CD4-positive, alpha-beta T cell (primary cell): ENCODE data around the gene PEAR1. TPM values are rescaled to one million over a fixed set of nuclear protein-coding genes. Genes with fewer than 3 reads are reported as not detected.

ENCODE experiments used
- ATAC-seq: fragments of 200-7000 bp; cut with Tn5 transposase; one replicate; pipeline ENCODE4 v1.10.0; 2022; ENCODE audit warnings: mild to moderate bottlenecking; ENCODE audit not compliant: poor library complexity
- CTCF ChIA-PET: fragments of 350-600 bp; sonication (Branson Sonifier 250); formaldehyde crosslinking; loops from one replicate; lab custom pipeline; 2021; ENCODE audit warnings: antibody characterized with exemption, inconsistent platforms; lab: Charles Lee
- POLR2A ChIA-PET: fragments of 350-600 bp; sonication (Branson Sonifier 250); formaldehyde crosslinking; loops from one replicate; lab custom pipeline; 2021; ENCODE audit warnings: antibody characterized with exemption, inconsistent platforms; lab: Charles Lee
- DNase-seq, 14 experiments: peaks; one replicate each; pipeline ENCODE4 v3.0.0-alpha.2; 2013 to 2020; ENCODE audit warnings: mixed read lengths in 2 of 14
- H3K27ac ChIP-seq, 2 donors: one replicate each; pipeline versions ENCODE4 v1.5.1 to v1.7.0; 2013; ENCODE audit warnings: low read length in 2 of 2, low read depth in 1 of 2, mild to moderate bottlenecking in 1 of 2
- H3K27me3 ChIP-seq, 2 experiments: 1 replicate in 1 of 2; 2 replicates in 1 of 2; pipeline versions ENCODE4 v1.6.1 to v1.7.0; 2013; ENCODE audit warnings: low read length in 2 of 2, control low read depth in 1 of 2, mild to moderate bottlenecking in 1 of 2, moderate library complexity in 1 of 2; ENCODE audit not compliant: insufficient read depth in 2 of 2, control insufficient read depth in 1 of 2
- H3K36me3 ChIP-seq: one replicate; pipeline ENCODE4 v1.6.1; 2013; ENCODE audit warnings: low read length, control low read depth; ENCODE audit not compliant: insufficient read depth
- H3K4me1 ChIP-seq: one replicate; pipeline ENCODE4 v1.6.1; 2013; ENCODE audit warnings: low read length, control low read depth; ENCODE audit not compliant: insufficient read depth
- H3K4me3 ChIP-seq: one replicate; pipeline ENCODE4 v1.5.1; 2013; ENCODE audit warnings: mild to moderate bottlenecking, low read length, moderate library complexity
- H3K9me3 ChIP-seq, 2 experiments: 1 replicate in 1 of 2; 2 replicates in 1 of 2; pipeline versions ENCODE4 v1.6.1 to v1.7.0; 2013; ENCODE audit warnings: low read length in 2 of 2, mild to moderate bottlenecking in 2 of 2, control low read depth in 1 of 2, moderate library complexity in 1 of 2; ENCODE audit not compliant: control insufficient read depth in 1 of 2, insufficient read depth in 1 of 2
- H3K27ac Mint-ChIP-seq: one replicate; pipeline ENCODE4 v1.8.0; 2020; ENCODE audit warnings: mixed read lengths
- H3K27me3 Mint-ChIP-seq: one replicate; pipeline ENCODE4 v1.8.0; 2021; ENCODE audit warnings: mixed read lengths
- H3K36me3 Mint-ChIP-seq: one replicate; pipeline ENCODE4 v1.8.0; 2021; ENCODE audit warnings: low read depth, mixed read lengths
- H3K4me1 Mint-ChIP-seq: one replicate; pipeline ENCODE4 v1.8.0; 2021; ENCODE audit warnings: low read depth, mixed read lengths
- H3K4me3 Mint-ChIP-seq: one replicate; pipeline ENCODE4 v1.8.0; 2020; ENCODE audit warnings: mild to moderate bottlenecking, mixed read lengths
- H3K9me3 Mint-ChIP-seq: one replicate; pipeline ENCODE4 v1.8.0; 2020; ENCODE audit warnings: mixed read lengths
- CTCF ChIP-seq: fragments of 200-600 bp; IDR thresholded peaks from one replicate; pipeline ENCODE4 v1.8.0; 2022; ENCODE audit warnings: antibody characterized with exemption, mild to moderate bottlenecking
- intact Hi-C, 2 experiments: fragments of 100-400 bp; cut with DNase I in 1 of 2; cut with micrococcal nuclease in 1 of 2; formaldehyde crosslinking; loops; one replicate each; pipeline versions ENCODE4 v1.15.1 to v1.9.0; 2023 to 2025; cut with DNase I, micrococcal nuclease
- total RNA-seq, 174 experiments: library from RNA in 2 of 174; stranded (reverse) in 2 of 174; gene quantifications; one replicate each; pipeline ENCODE4 v1.2.3 and lab custom pipeline; 2021 to 2026

PEAR1 gene
- total RNA-seq, 2 experiments from 2014 or later: 0.20 to 0.41 TPM

GRCh38 chr1:156860113-156860627 lies 33.3 kb upstream of the PEAR1 start:
- Histone ChIP-seq H3K4me3 (peak overlapping the region; percentile 52), H3K27ac (no peak overlapping the region), H3K9me3 (peaks cover 0 to 7% of the 10 kb centered on the region in 2 experiments), H3K4me1 (peaks cover 29% of the 10 kb centered on the region), H3K36me3 (no peaks in the 10 kb centered on the region), H3K27me3 (peaks cover 53 to 62% of the 10 kb centered on the region in 2 experiments)
- peaks cover 75% of the 10 kb centered on the region for H3K27me3 Mint-ChIP-seq
- H3K27ac Mint-ChIP-seq: no peak overlapping the region
- peaks cover 30% of the 10 kb centered on the region for H3K4me1 Mint-ChIP-seq
- intact Hi-C loops: loop anchor here (1.0 to 10.0 kb wide), 6 partner anchors 21 to 171 kb away; partner anchors contain the start of genes ISG20L2 (in 1 of the 2), METTL25B (in 1 of the 2) and SH2D2A (in 1 of the 2)
- DNase-seq (peak; percentile 24 to 77 (median 50)), ATAC-seq (peak; percentile 54)
- TF ChIP-seq CTCF: peak; percentile 87
- ChIA-PET CTCF (interaction anchor here (0.7 to 3.5 kb wide), 29 partner anchors 9 to 171 kb away, joined by 3 to 87 read pairs (median 7); partner anchors contain the start of genes ISG20L2, METTL25B, MRPL24 and PRCC), POLR2A (interaction anchor here (0.7 to 2.9 kb wide), 9 partner anchors 11 to 170 kb away, joined by 3 to 20 read pairs (median 8); partner anchors contain the start of gene SH2D2A)
- H3K9me3 Mint-ChIP-seq: no peaks in the 10 kb centered on the region
- no peaks in the 10 kb centered on the region for H3K36me3 Mint-ChIP-seq
- peak overlapping the region; percentile 81 for H3K4me3 Mint-ChIP-seq

DNA sequence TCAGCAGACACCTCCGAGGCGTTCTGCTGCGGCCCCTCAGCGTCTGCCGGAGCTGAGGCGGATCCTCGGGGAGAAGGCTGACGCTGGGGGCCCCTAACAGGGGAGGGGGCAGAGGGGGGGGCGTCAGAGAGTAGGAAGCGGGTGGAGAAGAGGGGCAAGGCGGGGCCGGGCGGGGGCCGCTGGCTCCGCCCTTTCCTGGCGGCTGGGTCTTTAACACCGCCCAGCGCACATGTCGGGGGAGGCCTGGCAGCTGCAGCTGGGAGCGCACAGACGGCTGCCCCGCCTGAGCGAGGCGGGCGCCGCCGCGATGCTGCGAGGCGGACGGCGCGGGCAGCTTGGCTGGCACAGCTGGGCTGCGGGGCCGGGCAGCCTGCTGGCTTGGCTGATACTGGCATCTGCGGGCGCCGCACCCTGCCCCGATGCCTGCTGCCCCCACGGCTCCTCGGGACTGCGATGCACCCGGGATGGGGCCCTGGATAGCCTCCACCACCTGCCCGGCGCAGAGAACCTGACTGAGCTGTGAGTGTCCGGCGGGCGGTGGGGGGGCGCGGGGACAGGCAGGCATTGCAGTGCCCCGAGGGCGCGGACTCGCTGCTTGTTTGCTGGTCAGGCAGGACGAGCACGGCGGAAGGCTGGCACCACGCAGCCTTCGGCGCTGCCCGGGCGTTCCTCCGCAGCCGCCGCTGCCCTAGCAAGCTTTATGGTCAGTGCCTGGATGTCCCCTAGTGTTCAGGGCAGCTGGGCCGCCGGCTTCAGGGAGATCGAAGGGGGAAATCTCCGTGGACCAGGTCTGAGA lies 32.7 kb upstream of the PEAR1 start, which contains the start of gene NTRK1:
Gene NTRK1, plus strand, starts transcription at position 238 of the 796 bp plus-strand sequence. Its CDS starts 70 bp downstream, at position 308.
- ChIA-PET CTCF (interaction anchor here (0.5 to 3.5 kb wide), 21 partner anchors 10 to 172 kb away, joined by 3 to 87 read pairs (median 6); partner anchors contain the start of genes ISG20L2, METTL25B and MRPL24), POLR2A (interaction anchor here (0.5 to 2.9 kb wide), 10 partner anchors 12 to 147 kb away, joined by 3 to 20 read pairs (median 8); partner anchors contain the start of gene SH2D2A)
- no peak within 1 kb of the TSS for H3K27ac ChIP-seq
- peaks cover 53 to 65% of the 10 kb centered on the region in 2 experiments for H3K27me3 ChIP-seq
- peak within 1 kb of the TSS; percentile 81 for H3K4me3 Mint-ChIP-seq
- H3K4me3 ChIP-seq: peak within 1 kb of the TSS; percentile 52
- H3K36me3 ChIP-seq: no peaks in the 10 kb centered on the region
- intact Hi-C loops: loop anchor here (1.0 to 10.0 kb wide), 6 partner anchors 22 to 172 kb away; partner anchors contain the start of genes ISG20L2 (in 1 of the 2), METTL25B (in 1 of the 2) and SH2D2A (in 1 of the 2)
- H3K36me3 Mint-ChIP-seq: no peaks in the 10 kb centered on the region
- H3K4me1 ChIP-seq: peaks cover 29% of the 10 kb centered on the region
- H3K4me1 Mint-ChIP-seq: peaks cover 34% of the 10 kb centered on the region
- H3K27me3 Mint-ChIP-seq: peaks cover 82% of the 10 kb centered on the region
- TF ChIP-seq CTCF: no peak
- DNase-seq (peak; percentile 16 to 80 (median 47)), ATAC-seq (peak; percentile 83)
- H3K9me3 Mint-ChIP-seq: no peaks in the 10 kb centered on the region
- H3K27ac Mint-ChIP-seq: no peak within 1 kb of the TSS
- peaks cover 0 to 7% of the 10 kb centered on the region in 2 experiments for H3K9me3 ChIP-seq

DNA sequence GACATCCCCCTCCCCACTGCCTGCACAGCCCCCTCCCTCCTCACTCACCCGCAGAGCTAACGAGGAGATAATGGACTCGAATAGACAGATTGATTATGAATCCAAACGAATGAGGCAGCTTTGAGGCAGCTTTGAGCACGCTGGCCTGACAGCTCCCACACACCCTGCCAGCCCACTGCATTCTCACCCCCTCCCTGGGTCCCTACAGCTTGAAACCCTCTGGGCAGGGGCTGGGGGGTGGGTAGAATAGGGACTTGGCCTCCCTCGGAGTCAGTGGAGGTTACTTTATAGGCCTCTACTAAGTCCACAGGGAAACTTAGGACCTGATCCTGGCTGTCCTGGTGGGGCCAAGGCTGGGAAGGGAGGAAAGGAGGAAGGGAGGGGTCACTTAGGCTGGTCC lies 30.9 kb upstream of the PEAR1 start:
- H3K4me3 Mint-ChIP-seq: no peak overlapping the region
- intact Hi-C loops: loop anchor here in 1 of 2 experiments (10.0 kb wide), 1 partner anchor 138 kb away; the partner anchor contains the start of genes ISG20L2 and METTL25B
- H3K36me3 Mint-ChIP-seq: no peaks in the 10 kb centered on the region
- H3K4me3 ChIP-seq: no peak overlapping the region
- H3K4me1 Mint-ChIP-seq: peaks cover 34% of the 10 kb centered on the region
- peaks cover 75% of the 10 kb centered on the region for H3K27me3 Mint-ChIP-seq
- ATAC-seq (no peak), DNase-seq (no peak)
- H3K9me3 ChIP-seq: peaks cover 0 to 7% of the 10 kb centered on the region in 2 experiments
- POLR2A ChIA-PET: interaction anchor here (1.4 kb wide), 1 partner anchor 66 kb away, joined by 4 read pairs; no protein-coding TSS in a partner anchor
- no peak overlapping the region for H3K27ac Mint-ChIP-seq
- TF ChIP-seq CTCF: no peak
- H3K27ac ChIP-seq: no peak overlapping the region
- no peaks in the 10 kb centered on the region for H3K9me3 Mint-ChIP-seq
- CTCF ChIA-PET: interaction anchor here (0.7 to 3.5 kb wide), 2 partner anchors 28 to 63 kb away, joined by 4 to 87 read pairs; no protein-coding TSS in a partner anchor
- H3K4me1 ChIP-seq: peaks cover 39% of the 10 kb centered on the region
- H3K36me3 ChIP-seq: no peaks in the 10 kb centered on the region
- H3K27me3 ChIP-seq: peaks cover 58 to 65% of the 10 kb centered on the region in 2 experiments
